GM19099 (cell line): Measurements from ENCODE around the gene DLL3.

Source experiments
- POLR2A ChIP-seq: IDR thresholded peaks from 3 replicates; pipeline ENCODE4 v1.6.1; 2011; ENCODE audit warnings: low read depth; ENCODE audit not compliant: insufficient read length; ENCODE audit errors: extremely low read depth

Gene DLL3

DNA sequence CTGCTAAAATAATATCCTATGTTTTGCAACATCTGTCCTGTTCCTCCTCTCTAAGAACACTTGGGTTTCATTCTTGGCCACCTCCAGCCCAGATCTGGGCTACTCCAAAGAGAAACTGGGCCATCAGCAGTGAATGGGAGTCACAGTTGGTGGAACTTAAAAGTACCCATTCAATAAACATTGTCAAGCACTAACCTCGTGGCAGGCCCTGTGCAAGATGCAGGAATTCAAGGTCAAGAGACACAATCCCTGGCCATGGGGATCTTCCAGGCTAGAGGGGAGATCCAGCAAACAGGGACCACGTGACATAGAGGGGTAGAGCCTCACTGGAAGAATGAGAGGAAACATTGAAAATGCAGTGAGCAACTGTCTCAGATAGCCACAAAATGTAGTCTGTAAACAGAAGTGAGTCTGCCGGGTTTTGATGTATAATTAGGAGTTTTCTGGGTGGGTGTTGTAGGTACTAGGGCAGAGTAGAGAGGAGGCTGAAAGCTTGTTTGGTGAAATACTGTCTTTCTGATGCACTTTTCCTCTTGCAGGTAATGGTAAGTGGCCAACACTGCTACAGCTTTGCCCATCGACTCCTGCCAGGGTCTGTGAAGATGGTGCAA is 56.1 kb downstream of the DLL3 start:
- TF ChIP-seq POLR2A, result no peak

GRCh38 chr19:39555883-39556282 is 57.1 kb downstream of the DLL3 start:
- TF ChIP-seq POLR2A, result no peak
